Measurements from ENCODE around the gene KDM5B.

- TF ChIP-seq YY1 (IDR thresholded peaks at IDR 0.05; ENCODE audit: insufficient read depth, insufficient read length): no peak
- no peak for TF ChIP-seq SUZ12 (IDR thresholded peaks at IDR 0.05; ENCODE audit: extremely low read depth, insufficient read depth, insufficient read length)
- TF ChIP-seq ZNF274 (IDR thresholded peaks at IDR 0.05; ENCODE audit: low read depth, low read length): no peak
Measured at GRCh38 chr1:202682477-202682876, 125.7 kb downstream of the KDM5B start.

All from NT2/D1 (cell line).